NCI-H1048 (cell line): ENCODE results near the gene ADGRG2.
"Not testable (repeated sequence)": the region's sequence is repeated elsewhere in the genome, so short reads cannot be mapped to it uniquely, and the experiment has no call there.

Experiments used
- DNase-seq: peaks from one replicate; lab custom pipeline; 2025; lab: John Stamatoyannopoulos, UW

Gene ADGRG2

GRCh38 chrX:19086102-19086772, 36.0 kb downstream of the ADGRG2 start:
- no peak for DNase-seq

DNA sequence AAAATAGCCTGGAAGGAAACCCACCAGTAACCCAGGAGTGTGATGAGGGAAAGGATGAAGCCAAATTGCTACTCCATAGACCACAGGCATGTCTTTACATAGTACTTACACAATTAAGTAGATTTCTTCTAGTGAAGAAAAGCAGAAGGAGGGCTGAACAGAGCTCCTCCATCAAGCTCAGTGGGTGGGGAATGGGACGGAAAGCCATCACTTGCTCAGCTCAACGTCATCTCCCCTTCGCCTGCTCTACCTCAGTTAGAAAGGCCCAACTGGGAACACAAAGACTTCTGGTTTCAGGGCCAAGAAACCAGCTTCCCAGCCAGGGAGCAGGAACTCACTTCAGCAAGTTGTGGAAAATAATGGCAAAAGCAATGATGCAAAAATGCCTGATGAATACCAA, 36.6 kb downstream of the ADGRG2 start:
- no peak for DNase-seq

GRCh38 chrX:19075754-19076153, 46.5 kb downstream of the ADGRG2 start:
- no peak for DNase-seq

DNA sequence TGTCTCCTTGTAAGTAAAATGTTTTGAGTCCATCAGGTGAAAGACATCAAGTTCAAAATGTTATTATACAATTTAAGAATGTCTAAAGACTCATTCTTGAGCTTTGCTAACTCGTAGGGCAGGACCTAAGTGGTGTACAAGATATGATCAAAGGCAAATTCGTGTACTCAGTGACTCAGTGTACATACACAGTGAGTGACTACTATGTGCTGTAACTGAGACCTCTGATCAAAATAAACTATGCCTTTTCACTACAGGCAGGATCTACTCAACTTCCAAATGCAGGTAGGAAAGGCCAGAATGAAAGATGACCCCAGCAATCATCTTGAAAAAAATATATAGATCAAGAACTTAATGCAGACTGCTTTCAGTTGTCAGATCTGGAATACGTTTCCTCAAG, 49.9 kb downstream of the ADGRG2 start:
- no peak for DNase-seq

DNA sequence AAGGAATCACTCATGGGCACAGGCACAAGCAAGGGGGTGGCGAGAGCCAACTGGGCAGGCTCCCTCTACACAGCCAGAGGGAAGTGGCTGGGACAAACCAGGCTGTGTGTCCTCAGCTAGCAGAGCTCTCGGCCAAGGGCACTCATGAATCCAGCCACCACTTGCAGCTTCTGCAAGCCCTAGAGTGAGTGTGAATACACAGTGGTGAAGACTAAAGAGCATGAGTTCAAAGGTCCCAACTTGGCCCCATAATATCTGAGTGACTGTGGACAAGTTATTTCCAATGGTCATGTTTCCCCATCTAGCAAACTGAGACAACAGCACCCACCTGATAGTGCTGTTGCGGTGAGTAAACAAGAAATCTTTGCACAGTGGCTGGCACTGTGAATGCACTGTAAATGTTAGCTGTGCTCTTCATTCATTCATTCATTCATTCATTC, 51.7 kb downstream of the ADGRG2 start:
- no peak for DNase-seq

GRCh38 chrX:19066987-19067386, 55.3 kb downstream of the ADGRG2 start:
- DNase-seq = not testable (repeated sequence)

DNA sequence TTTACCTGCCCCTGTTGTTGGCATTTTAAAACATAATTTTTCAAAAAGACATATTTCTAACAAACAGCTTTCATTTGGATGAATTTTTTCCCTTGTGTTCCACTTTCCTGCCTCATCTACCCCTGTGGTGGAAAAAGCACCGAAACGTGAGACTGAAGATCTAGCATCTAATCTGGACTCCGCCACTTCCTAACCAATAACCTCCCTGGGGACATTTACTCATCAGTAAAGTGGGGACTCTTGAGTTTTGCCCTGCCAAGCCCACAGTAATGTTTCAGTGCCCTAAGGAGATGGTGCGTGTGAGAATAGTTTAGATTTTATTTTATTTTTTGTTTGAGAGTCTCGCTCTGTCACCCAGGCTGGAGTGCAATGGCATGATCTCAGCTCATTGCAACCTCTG, 56.7 kb downstream of the ADGRG2 start:
- no peak for DNase-seq

- DNase-seq = no peak
Measured at GRCh38 chrX:19064175-19064574, 58.1 kb downstream of the ADGRG2 start.

DNA sequence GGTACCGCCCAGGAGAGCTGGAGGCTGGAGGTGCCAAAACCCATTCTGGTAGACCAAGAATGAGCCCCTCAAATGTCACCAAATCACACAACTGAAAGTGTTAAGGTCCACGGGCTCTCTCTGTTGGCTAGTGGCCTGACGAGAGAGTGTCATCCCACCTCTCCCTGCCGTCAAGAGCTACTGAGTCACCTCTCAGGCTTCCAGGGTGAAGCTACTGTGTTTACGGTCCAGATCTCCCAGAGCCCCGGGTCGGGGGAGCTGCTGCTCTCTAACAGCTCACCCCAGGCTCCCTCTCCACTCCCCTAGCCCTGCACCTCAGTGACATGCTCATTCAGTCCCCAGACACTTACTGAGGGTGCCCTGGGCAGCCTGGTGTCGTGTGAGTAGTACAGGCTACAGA, 59.2 kb downstream of the ADGRG2 start:
- DNase-seq = no peak

DNA sequence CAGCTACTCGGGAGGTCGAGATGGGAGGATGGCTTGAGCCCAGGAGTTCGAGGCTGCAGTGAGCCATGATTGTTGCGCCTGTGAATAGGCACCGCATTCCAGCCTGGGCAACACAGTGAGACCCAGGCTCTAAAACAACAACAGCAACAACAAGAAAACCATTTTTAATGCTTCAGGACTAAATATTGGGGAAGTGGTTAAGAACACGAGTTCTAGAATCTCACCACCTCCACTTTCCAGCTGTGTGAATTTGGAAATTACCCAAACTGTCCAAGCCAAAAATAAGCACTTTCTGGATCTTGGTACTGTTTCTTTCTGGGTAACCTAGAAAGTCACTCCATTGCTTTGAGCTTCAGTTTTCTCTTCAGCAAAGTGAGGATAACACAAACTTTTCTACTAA, 63.2 kb downstream of the ADGRG2 start:
- no peak for DNase-seq

DNA sequence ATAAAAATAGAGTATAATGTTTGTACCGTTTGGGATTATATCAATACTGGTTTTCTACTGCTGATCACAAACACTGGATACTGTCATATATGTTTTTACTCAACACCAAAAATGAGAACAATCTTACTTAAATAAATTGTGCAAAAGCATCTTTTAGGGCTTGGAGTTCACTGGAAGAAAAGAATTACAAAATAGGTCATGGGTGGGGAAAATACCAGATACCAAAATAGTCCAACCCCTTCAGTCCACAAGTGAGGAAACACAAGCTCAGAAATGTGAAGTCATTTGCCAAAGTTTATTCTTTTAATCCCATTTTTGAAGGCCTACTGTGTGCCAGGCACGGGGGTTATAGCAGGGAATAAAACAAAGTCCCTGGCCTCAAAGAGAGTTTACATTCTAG, 64.4 kb downstream of the ADGRG2 start:
- DNase-seq = no peak

DNA sequence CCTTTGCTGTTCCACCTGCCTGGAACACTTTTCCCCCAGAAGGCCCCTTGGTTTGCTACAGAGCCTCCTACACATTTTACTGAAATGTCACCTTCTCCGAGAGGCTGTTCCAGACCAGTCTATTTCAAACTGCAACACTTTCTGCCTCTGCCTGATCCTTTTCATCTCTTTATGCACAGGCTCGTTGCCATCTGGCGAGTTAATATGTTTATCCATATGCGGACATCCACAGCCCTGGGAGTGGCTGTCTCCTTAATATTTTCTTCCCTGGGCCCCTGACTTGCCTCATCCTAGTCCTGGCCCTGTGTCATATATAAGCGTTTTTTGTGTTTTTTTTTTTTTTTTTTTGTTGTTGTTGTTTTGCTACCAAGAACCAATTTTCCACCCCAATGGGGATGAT, 73.2 kb downstream of the ADGRG2 start:
- DNase-seq = no peak

DNA sequence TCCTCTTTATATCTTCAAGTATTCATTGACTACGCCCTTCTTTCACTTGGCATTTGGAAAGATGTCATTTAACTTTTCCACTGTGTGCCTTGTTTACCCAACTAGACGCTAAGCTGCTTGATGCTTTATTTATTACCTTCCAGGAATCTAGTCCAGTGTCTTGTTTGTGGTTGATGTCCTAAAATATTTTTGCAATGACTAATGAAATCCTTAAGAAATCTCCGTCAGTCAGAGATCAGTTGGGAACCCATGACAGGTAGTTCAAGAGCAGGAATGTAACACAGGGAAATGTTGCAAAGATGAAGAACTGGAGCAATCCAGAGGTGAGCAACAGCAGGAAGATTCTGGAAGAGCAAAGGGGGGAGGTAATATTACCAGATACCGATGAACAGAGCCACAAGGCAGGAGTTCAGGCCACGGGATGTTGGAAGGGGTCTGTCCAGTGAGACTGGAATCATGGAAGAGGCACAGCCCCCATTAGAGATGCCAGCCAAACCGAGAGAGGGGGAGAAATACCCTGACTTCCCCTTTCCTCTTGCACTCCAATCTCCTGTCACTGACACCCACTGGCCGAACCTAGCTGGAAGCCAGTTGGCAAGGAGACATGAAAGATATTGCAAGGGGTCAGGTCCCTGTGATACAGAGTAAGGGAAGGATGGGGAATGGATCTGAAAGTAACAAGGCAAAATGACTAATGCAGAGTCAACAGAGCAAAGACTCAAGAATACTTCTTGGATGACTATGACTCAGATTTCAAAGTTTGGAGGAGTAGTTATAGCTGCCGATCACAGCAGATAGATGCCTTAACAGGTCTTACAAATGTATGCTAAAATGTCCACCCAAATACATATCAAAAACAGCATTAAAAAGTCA, 75.7 kb downstream of the ADGRG2 start:
- DNase-seq = no peak

DNA sequence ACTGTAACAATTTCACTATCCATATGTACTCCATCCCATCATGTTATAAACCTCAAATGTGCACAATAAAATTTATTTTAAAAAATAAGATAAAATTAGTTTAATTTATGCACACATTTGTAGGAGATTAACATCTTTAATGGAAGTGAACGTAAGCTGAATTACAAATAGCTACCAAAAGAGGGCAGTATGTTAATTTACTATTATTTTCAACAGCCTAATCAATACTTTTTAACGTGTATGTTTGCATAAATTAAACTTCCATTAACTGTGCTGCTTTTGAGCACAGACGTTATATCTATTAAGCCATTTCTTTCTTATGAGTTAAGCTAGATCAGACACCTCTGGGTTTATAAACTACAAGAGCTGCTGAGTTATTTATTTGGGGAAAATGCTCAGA, 81.9 kb downstream of the ADGRG2 start:
- no peak for DNase-seq

DNA sequence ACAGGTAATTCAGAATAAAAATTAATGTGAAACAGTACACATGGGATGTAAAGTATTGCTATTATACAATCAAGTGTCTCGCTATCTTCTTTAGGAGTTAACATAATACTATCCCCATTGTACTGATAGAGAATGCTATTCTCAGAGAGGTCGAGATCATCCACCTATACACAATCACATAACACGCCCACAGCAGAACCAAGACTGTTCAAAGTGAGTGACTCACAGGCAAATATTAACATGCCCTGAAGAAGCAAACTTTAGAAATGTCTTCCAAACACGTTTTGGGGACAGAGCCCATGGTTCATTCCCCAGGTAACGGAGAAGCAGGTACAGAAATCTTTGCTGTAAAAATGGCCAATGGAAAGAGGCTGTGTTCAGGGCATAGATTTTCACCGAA, 88.2 kb downstream of the ADGRG2 start:
- no peak for DNase-seq

GRCh38 chrX:19030805-19031204, 91.5 kb downstream of the ADGRG2 start:
- DNase-seq = no peak

- DNase-seq = no peak
Measured at GRCh38 chrX:19028560-19028959, 93.7 kb downstream of the ADGRG2 start.

GRCh38 chrX:19024366-19024765, 97.9 kb downstream of the ADGRG2 start:
- DNase-seq = no peak

DNA sequence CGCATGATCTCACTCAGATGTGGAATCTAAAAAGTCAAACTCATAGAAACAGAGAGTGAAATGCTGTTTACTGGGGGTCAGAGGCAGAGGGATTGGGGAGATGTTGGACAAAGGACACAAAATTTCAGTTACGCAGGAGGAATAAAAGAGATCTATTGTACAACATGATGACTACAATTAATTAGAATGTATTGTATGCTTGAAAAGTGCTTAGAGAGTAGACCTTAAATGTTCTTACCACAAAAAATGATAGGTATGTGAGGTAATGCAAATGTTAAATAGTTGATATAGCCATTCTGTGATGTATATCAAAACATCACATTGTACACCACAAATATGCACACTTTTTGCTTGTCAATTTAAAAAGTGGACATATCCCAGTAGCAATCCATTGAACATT, 102.3 kb downstream of the ADGRG2 start:
- DNase-seq = no peak

- no peak for DNase-seq
Measured at GRCh38 chrX:19017271-19017670, 105.0 kb downstream of the ADGRG2 start.

DNA sequence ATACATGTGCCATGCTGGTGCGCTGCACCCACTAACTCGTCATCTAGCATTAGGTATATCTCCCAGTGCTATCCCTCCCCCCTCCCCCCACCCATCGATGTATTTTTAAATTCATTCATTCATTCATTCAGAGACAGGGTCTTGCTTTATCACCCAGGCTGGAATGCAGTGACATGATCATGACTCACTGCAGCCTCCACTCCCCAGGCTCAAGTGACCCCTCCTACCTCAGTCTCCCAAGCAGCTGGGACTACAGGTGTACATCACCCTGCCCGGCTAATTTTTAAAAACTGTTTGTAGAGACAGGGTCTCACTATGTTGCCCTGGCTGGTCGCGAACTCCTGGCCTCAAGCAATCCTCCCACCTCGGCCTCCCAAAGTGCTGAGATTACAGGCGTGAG, 105.7 kb downstream of the ADGRG2 start:
- not testable (repeated sequence) for DNase-seq

- DNase-seq = no peak
Measured at GRCh38 chrX:19007868-19008267, 114.4 kb downstream of the ADGRG2 start.

GRCh38 chrX:19007011-19007410, 115.3 kb downstream of the ADGRG2 start:
- DNase-seq = no peak

DNA sequence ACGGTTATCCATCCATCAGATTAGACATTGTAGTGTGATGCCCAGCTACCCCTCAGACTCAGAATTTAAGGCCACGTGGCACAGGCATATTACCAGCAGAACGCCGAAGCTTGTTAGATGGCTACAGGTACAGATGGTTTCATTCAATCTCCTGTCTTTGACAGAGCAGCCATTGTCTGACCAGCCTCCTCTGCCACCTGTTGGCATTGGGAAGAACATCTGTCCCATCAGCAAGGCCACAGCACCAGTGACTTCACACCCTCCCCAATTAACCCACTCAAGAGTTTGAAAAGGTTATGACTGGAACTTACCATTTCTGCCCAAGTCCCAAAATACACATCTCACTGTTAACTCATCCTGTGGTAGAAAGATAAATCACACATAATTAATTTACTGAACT, 116.4 kb downstream of the ADGRG2 start:
- DNase-seq = no peak
